GM19395 (cell line): ENCODE results near the gene NEURL2.

ENCODE experiments used
- ATAC-seq: cut with Tn5 transposase; IDR thresholded peaks from one replicate; pipeline ENCODE4 v1.9.1; 2021; ENCODE audit warnings: mild to moderate bottlenecking, moderate library complexity; ENCODE audit not compliant: unreplicated experiment

NEURL2 gene

DNA sequence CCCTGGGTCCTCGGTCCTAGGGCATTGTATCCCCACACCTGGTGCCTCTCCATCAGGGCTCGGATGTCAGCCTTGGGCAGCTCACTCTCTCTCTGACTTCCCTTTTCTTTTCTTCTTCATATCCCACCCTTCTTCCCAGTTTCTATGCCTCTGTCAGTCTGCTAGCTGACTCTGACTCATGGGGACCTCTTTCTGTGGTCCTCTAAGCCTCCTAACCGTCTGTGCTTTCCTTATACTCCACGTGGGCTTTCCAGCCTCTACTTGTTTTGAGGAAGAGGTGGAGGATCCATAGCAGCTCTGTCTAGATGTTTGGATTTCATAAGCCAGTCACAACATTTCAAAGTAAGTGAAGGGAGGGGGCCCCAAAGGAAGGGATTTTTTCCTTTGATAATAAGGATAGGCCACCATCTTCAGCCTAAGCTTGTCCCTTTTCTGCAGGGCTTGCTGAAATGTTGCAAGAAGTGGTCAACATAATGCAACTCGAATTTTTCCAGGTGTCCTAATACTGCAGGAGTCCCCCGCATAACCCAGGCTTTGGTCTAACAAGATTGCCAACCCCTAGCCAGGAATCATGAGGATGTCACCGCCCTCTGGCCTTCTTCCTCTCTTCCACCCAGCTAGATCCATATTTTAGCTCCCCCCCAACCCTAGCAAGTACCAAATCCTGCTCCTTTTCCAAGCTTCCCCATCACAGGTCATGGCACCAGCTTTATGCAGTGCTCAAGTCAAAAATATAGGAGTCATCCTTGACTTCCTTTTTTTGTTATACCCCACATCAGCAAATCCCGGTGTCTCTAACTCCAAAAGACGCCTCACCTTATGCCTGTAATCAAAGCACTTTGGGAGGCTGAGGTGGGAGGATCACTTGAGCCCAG lies 29.7 kb upstream of the NEURL2 start:
- ATAC-seq = no peak

DNA sequence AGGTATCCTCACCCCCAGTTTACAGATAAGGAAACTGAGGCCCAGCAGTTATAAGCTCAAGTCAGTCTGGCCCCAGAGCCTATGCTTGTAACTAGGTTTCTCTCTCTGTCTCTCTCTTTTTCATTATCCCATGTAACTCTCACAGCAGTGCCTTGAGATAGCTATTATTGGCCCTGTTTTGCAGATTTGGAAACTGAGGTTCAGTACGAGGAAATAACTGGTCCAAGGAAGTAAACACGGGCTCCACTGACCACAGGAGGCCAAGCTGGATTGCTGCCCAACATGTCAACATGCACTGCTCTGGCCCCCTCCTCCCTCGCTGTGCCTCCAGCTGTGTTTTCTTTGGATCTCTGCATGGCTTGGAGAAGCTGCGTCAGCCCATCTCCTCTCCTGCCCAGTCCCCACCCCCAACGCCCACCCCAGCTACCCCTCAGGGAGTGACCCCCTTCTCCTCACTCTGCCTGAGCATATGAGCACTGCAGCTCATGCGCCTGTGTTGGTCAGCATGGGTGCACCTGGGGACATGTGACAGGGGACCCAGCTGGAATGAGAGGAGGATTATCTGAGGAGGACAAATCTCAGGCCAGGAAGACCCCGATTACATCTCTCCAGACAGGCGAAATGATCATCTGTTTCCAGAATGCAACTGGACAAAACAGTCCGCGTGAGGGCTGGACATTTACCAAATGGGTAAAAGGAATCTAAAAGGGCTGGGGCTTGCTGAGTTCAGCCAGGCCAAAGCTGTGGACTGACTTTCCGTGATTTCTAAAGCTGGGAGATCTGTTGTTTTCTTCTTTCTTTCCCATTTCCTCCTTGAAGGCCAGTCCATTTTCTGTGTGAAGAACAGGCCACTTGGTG lies 28.8 kb upstream of the NEURL2 start:
- ATAC-seq = no peak

DNA sequence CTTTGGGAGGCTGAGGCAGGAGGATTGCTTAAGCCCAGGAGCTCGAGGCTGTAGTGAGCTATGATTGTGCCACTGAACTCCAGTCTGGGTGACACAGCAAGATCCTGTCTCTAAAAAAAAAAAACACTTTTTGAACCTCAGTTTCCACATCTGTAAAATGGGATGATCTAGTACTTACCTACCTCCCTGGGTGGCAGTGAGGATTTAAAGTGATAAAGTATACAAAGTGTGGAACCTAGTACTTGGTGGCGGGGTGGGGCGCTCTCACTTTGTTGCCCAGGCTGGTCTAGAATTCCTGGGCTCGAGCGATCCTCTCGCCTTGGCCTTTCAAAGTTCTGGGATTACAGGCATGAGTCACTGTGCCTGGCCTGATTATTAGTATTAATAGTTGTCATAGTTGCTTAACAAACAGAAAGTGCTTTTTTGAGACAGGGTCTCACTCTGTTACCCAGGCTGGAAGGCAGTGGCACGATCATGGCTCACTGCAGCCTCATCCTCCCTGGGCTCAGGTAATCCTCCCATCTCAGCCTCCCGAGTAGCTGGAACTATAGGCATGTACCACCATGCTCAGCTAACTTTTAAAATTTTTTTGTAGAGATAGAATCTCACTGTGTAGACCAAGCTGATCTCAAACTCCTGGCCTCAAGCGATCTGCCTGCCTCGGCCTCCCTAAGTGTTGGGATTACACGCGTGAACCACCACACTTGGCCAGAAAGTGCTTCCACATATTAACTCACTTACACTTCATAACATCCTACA lies 27.9 kb upstream of the NEURL2 start:
- no peak for ATAC-seq

DNA sequence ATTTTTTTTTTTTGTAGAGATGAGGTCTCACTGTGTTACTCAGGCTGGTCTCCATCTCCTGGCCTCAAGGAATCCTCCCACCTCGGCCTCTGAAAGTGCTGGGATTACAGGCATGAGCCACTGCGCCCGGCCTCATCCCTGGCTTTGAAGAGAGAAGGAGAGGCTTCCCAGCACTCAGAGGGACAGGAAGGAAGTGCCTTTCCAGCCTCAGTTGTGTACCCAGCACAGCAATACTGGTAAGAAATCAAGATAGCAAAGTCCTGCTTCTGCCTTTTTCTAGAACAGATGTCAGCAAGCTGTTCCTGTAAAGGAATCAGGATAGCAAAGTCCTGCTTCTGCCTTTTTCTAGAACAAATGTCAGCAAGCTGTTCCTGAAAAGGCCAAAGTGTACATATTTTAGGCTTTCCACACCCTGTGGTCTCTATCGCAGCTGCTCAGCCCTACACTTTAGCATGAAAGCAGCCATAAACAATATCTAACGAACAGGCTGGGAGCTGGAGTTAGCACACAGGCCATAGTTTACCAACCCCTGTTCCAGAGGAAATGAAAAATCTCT lies 27.3 kb upstream of the NEURL2 start:
- ATAC-seq = no peak

DNA sequence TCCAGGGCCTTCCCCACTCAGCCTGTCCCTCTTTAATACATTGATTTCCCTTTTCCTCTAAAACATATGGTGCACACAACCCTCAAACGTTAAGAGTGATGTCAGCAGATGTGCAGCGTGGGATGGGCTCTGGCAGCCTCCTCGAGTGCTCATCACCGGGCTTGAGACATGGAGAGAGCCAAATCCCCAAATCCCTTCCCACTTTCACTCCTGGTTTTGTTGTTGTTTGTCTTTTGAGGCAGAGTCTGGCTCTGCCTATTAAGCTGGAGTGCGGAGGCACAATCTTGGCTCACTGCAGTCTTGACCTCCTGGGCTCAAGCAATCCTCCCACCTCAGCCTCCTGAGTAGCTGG lies 26.8 kb upstream of the NEURL2 start:
- ATAC-seq = no peak

DNA sequence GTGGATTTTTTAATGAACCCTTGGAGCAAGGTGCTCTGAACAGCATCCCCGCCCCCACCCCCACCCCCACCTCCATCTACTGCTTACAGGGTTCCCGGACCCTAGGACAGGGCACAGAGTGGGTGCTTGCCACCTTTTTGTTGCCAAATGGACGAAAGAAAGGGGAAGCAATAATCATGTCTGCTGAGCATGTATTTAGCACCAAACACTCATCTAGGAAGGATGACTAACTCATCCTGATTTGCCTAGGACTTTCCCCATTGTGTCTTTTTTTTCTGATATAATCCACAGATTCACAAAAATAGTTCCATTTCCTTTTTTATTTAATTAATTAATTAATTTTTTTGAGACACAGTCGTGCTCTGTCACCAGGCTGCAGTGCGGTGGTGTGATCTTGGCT lies 22.1 kb upstream of the NEURL2 start:
- ATAC-seq = no peak

DNA sequence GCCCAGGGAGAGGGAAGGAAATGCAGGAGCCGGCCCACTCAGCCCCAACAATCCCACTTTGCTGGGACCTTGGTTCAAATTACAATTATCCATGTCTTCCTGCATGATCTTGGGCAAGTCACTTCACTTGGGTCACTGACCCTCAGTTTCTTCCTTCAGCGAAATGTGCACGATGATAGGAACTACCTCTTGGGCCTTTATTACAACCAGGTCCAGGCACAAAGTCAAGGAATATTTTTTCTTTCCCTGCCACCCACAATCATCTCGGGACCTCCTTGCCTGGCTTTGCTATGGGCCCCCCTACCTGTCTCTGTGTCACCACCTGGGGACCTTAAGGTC lies 21.3 kb upstream of the NEURL2 start:
- no peak for ATAC-seq

DNA sequence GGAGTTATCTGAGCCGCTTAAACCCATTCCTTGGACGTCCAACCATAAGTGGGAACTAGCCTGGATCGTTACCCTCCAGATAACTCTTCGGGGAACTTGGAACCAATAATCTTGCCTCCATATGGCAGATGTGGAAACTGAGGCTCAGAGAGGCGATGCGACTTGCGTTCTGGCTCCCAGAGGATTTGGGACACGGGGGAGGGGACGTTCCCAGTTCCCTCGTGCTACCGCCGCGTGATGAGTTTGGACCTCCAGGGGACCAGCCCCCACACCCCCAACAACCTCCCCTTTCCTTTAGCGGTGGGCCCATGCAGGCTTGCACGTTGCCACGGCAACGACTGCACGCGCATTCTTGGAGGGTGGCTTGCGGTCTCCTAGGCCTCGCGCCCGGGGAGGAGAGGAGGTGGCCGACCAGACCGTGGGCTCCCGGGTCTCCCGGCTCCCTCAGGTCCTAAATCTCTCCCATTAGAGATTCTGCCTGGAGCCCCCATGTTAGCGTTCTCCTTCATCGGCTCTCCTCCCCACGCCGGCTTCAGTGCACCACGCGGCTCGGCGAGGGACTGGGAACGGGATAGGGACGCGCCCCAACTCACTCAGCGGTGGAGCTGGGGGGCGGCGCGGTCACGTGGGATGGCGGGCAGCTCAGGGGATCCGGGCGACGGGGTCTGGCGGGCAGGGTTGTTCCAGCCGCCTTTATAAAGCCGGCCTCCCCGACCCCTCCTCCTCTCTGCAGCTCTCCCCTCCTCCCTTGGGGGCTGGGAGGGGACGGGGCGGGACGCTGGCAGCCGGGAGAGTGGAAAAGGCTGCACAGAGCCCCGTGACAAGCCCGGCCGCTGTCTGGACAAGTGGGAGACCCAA lies 20.7 kb upstream of the NEURL2 start, which contains the start of gene PLTP:
TSS of gene PLTP (minus strand) at position 670 of the 858 bp plus-strand sequence. CDS start 703 bp downstream, outside the sequence.
- ATAC-seq = no peak

DNA sequence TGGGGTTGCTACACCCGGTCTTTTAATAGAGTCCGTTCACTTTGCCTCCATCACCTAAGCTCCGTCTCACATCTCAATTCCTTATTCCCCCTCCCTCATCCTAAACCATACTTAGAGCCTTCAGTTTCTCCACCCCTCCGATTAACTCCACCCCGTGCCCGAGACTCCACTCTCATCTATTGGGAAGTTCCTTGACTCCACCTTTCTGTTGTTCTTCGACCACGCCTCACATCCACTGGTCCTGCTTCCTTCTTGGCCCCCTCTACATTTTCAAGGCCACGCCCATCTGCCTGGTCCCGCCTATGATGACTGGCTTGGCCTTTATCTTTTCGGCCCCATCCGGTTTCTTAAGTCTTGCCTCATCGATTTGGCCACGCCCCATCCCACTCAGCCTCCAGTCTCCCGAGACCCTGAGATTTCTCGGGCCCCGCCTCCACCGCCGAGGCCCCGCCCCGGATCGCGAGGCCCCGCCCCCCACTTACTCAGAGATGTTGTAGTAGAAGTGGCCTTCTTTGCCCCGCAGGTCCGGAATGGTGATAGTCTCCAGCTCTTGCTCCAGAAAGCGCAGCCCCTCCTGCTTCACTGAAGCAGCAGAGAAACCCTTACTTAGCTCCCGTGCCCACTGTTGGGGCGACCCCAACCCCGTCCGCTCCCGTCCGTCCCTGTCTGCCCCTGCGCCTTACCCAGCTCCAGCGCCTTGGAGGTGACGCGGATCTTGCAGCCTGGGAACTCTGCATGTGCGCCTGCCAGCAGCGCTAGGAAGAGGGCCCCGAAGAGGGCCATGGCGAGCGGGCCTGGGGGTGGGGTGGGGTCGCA lies 19.9 kb upstream of the NEURL2 start:
- peak; percentile 94 for ATAC-seq

DNA sequence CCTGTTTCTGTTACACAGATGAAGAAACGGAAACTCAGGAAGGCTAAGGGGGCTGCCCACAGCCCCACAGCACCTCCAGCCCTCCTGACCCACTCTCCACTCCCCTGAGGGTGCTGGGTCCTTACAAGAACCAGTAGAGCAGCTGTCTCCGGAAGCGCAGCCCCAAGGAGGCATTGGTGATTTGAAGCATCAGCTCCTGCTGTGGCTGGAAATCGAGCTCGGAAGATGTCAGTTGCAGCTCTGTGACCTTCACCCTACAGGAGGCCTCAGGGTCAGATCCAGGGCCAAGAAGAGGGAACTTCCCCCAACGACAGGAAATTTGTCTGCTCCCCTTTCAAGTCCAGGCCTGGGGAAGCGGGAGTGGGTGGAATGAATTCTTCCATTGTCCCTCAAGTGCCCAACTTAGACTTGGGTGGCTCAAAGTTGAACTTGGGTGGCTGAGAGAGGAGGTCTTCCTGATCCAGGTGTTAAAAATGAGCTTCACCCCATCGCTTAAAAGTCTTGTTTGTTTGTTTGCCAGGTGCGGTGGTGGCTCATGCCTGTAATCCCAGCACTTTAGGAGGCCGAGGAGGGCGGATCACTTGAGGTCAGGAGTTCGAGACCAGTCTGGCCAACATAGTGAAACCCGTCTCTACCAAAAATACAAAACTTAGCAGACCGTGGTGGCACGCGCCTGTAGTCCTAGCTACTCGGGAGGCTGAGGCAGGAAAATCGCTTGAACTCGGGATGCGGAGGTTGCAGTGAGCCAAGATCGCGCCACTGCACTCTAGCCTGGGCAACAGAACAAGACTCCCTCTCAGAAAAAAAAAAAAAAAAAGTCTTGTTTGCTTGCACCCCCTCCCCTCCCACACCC lies 19.0 kb upstream of the NEURL2 start:
- ATAC-seq = no peak

DNA sequence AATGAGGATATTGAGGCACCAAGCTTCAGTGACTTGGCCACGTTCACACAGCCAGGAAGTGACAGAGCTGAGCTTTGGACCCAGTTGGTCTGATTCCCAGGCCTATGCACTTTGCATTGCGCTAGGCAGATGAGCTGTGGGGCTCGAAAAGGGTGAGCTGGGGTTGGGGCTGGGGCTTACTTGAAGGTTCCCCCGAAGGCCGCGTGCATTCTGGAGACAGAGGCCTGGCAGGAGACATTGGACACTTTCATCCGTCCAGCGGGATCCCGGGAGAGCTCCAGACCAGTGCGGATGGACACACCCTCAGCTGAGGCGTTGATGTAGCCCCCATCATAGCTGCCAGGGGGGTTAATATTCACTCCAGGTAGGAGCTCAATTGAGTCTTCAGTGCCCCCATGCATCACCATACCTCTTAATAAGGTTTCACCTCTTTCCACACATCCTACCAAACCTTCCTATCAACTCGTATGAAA lies 18.4 kb upstream of the NEURL2 start:
- ATAC-seq = no peak

DNA sequence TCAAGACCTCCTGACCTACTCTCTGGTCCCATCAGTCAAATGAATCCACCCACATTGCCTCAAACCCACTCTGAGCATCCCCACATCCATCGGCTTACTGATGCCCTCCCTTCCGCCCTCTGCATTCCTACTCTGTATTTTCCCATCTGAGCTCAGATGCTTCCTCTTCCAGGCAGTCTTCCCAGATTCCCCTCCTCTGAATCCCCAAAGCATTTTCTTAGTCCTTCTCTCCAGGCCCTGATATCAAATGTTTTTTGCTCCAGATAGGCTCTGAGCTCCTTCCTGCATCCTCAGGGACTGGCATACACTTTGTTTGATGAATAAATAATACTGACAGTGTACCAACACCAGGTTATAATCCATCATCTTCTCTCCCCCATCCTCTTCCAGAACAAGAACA lies 17.1 kb upstream of the NEURL2 start:
- ATAC-seq = no peak

DNA sequence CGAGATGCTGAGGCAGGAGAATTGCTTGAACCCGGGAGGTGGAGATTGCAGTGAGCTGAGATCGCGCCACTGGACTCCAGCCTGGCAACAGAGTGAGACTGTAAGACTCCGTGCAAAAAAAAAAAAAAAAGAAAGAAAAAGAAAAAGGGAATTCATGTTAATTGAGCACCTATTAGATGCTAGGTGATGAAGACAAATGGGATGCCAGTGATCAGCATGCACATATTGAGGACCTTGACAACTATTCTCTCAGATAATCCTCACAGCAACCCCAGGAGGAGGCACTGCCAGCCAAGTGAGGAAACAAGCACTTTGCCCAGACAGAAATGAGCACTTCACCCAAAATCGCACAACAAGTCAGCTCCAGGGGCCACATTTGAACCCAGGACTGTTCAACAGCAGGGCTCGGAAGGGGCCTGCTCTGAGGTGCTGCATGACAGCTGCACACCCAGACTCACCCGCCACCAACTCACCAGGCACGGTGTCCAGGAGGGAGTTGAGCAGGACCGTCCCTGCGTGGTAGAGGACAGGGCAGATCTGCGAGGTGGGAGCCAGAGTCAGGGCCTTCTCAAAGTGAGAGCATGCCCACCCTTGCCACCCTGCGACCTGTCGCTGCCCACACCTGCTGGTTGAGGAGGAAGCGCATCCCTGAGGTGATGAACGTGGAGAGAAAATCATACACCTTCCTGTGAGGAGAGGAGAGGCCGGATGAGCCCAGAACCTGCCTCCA lies 16.4 kb upstream of the NEURL2 start:
- ATAC-seq = no peak

DNA sequence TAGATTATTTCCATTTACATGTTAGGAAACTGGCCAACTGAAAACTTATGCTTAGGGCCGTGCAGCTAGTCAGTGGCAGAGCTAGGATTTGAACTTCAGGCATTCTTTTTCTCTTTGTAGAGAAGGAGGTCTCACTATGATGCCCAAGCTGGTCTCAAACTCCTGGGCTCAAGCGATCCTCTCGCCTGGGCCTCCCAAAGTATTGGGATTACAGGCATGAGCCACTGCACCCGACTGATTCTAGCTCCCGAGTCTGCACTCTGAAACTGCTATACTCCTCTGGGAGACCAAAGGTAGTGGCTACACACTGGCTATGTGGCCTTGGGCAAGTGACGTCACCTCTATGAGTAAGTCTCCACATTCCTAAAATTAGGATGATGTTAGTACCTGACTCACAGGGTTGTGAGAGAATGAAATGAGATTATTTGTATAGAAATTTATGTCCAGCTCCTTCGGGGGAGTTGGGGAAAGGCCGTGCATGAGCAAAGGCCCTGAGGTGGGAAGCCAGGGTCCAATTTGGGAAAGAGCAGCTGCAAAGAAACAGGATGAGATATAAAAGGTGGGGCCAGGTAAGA lies 14.6 kb upstream of the NEURL2 start:
- no peak for ATAC-seq

DNA sequence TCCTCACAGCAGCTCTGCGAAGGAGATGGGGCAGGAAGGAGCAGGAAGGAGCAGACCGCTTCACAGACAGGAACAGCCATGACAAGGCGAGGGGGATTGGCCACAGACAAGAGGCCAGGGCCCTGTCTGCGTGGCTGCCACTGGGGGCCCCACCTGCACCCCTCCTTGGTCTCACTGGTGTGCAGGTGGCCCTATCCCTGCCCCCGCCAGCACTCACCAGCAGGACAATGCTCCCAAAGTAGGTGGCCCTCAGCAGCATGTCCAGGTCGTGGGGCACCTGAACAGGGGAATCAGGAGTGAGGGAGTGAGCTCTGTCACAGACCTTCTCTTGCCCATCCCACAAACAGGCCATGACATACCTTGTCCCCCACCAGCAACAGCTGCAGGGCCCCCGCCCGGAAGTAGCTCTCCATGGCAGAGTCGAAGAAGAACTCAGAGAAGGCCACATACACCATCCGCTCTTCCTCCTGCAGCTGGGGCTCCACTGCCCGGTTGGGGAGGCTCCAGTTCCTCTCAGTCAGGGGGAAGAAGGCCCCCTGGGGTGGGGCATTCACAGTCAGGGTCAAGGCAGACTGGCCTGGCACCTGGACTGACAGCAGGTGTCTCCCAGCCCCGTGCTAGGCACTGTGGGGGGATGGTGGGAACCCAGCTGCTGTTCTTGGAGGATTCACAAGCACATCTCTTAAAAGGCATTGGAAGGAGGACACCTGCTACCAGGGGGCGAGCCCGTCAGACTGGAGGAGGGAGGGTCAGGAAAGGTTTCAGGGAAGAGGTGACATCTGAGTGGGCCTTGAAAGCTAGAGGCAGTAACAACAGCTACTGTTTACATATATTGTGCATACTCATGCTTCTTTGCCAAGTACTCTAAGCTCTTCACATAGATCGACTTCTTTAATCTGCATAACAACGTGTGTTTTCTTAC lies 13.8 kb upstream of the NEURL2 start:
- ATAC-seq = no peak

DNA sequence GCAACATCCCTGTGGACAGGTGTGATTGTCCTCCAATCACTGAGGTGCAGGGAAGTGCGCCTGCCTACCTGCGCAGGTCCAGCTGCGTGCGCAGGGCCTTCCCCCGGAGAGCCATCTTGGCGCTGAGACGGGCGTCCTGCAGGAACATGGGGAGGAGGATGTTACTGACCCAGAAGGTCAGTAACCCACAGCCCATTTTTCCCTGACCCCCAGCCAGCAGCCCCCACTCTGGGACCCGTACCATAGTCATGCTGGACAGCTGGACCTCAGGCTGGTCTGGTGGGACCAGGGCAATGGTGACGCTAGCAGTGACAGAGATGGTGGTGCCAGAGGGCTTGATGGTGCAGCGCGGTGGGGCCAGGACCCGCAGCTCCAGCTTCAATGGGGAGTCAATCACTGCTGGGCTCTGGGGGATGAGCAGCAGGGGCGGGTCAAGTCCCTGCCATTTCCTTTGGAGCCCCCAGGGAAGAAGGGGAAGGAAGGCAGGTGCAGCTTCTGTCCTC lies 11.2 kb upstream of the NEURL2 start:
- no peak for ATAC-seq
